CD4-positive, alpha-beta T cell treated with Interleukin-4 for 4 hours (primary cell): ENCODE measurements around the gene CBX2.
"Not testable (repeated sequence)": the region's sequence is repeated elsewhere in the genome, so short reads cannot be mapped to it uniquely, and the experiment has no call there.

Experiments used
- DNase-seq: peaks from one replicate; pipeline ENCODE4 v3.0.0-alpha.2; 2020

Gene CBX2

DNA sequence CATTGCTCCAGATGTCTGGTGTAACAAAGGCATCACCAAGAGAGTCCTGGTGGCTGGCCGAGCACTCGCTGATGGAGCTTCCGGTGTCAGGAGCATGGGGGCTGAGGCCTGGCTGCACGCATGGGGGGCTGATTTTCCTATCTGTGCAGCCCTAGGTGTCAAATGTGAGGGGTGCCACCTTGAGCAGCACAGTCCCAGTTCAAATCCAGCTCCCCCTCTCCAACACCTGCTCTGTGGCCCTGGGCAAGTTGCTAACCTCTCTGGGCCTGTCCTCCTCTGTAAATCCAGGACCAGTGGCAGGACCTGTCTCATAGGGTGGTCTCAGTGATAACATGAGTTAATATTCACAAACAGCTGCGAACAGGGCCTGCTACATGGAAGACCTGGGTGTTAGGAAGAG lies 34.3 kb upstream of the CBX2 start:
- no peak for DNase-seq

DNA sequence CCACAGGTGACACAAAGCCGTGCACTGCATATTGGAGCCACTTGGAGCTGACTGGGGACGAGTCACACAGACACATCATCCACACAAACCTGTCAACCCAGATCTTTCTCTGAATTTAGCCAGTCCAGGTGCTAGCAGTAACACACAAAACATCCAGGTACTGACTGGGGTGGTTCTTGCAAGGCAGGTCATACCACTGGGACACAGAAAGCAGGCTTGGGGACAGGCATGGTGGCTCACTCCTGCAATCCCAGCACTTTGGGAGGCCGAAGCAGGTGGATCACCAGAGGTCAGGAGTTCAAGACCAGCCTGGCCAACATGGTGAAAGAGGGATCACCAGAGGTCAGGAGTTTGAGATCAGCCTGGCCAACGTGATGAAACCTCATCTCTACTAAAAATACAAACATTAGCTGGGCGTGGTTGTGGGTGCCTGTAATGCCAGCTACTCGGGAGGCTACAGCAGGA lies 32.3 kb upstream of the CBX2 start:
- DNase-seq, result no peak

DNA sequence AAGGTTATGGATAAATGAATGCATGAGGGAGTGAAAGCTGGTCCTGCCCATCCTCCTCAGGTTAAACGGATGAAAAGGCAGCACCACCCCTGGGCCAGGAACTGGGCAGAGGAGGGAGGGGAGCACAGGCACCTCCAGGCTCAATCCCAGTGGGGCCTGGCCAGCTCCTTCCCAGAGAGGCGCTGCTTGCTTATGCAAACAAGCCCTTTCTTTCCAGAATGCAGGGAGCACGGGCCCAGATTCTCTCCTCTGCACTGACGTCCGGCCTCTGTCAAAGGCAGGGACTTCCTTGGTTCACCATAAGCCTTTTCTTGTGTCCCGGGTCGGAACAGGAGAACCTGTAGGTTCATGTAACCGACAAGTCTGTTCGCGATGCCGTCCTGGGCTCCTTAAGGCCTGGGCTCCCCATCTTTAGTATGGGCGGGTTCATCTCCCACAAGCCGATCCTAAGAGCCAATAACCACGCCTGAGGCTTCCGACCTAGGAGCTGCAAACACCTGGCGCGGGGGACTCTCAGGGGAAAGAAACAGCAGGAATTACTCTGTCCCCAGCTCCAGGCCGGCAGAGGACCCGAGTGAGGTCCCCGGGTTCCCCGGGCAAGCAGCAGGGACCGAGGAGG lies 30.9 kb upstream of the CBX2 start:
- no peak for DNase-seq

DNA sequence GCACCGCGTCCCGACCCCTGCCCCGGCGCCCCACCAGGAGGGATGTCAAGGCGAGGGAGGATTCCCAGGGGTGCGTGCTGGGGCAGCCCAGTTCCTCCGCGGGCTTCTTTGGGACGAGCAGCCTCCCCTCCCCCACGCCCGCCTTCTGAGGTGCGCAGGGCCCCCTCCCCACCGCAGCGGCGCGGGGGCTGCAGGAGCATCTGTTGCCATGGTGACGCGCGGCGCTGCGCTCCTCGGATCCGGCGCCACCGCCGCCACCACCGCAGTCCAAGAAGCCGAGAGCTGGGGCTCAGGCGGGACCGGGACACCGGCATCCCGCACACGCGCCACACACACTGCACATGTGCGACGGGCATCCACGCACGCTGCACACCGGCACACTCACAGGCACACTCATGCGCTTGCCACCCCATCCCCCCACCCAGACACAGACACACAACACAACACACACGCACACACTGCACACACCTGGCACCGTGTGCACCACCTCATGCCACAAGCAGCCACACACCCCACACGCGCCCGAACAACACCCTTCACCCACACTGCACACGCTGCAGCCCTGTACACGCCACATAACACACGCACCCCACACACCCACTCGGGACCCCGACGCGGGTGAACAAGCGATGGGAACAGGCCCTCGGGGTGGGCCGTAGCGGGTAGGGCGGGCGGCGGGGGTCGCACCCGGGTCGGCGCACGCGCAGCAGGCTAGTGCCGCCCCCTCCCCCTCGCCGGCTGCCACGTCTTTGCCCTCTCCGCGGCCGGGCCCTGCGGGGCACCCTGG lies 30.2 kb upstream of the CBX2 start:
- no peak for DNase-seq

DNA sequence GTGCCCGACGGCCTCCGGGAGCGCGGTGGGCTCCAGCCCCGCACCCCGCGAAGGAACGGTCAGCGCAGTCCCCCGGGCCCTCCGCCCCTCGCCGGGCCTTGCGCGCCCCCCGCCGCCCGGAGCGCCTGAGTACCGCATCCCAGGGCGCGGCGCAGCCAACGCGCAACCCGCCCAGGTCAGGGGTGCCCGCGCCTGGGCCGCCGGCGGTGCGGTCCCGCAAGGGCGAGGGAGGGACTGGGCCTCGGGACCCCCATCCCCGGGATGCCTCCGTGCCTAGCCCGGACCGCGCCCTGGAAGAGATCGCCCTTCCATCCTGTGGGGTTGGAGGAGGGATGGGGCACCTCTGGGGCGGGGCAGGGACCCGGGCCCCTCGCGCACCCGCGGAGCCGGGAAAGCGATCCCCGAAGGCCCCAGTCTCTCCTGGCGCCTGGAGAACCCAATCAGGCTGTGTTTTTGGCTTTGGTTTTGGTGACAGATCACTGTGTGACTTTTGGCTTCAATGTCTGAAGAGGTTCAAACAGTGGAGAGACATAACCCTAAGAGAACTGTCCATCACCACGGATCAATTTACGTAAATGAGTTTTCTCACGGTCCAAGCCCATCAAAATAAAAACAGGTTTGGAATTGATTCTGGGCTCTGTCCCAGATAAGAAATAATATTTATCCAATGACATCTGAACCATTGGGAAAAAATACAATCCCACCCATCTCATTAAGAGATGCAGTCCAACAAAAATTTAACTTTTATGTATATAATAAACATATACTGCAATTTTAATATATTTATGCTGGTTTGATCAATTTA lies 29.5 kb upstream of the CBX2 start:
- DNase-seq, result no peak

DNA sequence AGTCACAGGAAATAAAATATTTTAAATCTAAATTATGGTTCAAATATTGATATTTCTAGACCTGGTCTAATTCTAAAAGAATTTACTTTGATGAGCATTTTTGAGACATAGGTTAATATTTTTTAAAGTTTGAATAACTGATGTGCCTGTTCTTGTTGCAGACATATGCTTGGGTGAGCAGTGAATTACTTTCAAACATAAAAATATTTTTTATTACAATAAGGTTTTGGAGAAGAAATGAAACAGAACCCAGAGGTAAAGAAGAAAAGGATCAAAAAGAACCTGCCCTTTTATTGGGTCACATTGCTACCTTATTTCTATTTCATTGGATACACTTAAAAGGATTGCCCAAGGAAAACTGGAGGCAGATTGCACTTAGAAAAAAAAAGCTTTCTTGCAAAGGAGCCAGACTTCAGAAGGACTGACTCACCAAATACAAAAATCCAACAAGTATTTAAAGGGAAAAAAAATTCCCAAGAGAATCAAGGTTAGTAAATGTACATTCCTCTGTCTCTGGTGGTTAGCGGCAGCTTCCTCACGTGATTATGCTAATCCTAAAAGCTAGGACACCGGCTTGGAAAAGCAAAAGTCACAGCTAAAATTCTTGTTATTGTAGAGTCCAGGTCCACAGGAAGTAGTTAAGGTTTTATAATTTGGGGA lies 28.7 kb upstream of the CBX2 start:
- no peak for DNase-seq

DNA sequence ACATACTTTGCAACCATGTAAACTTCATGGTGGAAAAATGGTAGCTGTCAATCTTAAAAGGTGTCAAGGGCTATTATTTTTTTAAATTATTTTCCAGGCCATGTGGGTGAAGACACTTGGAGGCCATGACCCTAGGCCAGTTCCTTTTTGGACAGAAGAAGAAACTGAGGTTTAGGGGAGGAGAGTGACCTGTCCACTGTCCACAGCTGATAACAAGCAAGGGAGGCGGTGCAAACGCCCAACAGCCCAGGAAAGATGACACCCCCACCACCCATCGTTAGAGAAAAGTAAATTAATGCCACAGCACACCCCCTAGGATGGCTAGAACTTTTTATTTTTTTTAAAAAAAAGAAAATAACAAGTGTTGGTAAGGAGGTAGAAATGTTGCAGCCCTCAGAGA lies 28.0 kb upstream of the CBX2 start:
- DNase-seq, result no peak

DNA sequence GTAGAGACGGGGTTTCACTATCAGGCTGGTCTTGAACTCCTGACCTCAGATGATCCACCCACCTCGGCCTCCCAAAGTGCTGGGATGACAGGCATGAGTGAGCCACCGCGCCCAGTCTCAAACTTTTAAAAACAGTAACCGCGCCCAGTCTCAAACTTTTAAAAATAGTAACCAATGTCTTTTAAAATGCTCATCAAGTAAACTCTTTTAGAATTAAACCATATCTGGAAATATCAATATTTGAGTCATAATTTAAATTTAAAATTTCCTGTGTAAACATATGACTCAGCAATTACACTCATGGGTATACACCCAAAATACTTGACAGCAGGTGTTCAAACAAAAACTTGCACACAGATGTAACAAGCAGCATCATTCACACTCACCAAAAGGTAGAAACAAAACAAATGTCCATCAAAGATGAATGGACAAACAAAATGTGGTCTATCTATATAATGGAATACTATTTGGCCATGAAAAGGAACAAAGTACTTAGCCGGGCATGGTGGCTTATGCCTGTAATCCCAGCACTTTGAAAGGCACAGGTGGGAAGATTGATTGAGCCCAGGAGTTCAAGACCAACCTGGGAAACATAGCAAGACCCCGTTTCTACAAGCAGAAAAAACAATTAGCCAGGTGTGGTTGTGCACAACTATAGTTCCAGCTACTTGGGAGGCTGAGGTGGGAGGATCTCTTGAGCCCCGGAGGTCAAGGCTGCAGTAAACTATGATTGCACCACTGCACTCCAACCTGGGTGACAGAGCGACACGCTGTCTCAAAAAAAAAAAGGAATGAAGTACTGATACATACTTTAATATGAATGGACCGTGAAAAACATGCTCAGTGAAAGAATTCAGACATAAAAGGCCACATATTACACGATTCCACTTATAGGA lies 27.1 kb upstream of the CBX2 start:
- no peak for DNase-seq

DNA sequence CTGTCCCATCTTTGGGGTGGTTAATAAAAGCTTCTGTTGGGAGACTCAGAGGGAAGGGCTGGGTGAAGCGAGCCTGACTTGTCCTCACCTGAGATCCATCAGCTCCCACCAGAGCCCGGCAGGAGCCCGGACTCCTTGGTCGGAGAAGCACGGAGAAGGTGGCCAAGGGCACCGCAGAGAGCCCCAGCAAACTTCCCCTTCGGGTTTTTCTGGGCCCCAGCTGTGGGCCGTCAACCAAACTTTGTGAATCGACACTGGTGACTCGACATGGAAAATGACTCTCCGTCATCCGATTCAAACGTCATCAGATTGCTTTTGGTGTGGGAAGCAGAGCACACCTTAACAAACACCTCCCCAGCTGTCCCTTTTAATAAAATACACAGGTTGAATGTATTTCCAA lies 25.8 kb upstream of the CBX2 start:
- DNase-seq, result no peak

DNA sequence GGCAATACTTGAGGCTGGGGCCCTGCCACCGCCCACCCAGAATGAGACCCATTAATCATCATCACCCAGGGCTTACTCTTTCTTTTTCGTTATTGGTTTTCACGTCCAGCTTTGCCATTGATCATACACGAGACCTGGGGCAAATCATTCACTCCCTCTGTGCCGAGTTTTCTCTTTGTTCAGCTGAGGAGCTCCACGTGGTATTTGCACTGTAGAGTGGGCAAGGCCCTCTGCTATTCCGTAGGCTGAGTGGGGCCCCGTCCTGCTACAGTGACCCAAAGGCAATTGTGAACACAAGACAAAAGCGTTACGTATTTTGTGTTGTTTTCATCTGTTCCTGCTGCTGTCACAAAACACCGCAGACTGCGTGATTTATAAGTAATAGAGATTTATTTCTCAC lies 23.6 kb upstream of the CBX2 start:
- no peak for DNase-seq

DNA sequence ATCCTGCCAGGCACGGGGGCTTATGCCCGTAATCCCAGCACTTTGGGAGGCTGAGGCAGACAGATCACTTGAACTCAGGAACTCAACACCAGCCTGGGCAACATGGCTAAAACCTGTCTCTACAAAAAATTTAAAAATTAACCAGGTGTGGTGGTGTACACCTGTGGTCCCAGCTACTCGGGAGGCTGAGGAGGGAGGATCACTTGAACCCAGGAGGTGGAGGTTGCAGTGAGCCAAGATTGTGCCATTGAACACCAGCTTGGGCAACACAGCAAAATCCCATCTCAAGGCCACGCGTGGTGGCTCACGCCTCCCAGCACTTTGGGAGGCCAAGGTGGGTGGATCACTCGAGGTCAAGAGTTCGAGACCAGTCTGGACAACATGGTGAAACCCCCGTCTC lies 23.0 kb upstream of the CBX2 start:
- not testable (repeated sequence) for DNase-seq

DNA sequence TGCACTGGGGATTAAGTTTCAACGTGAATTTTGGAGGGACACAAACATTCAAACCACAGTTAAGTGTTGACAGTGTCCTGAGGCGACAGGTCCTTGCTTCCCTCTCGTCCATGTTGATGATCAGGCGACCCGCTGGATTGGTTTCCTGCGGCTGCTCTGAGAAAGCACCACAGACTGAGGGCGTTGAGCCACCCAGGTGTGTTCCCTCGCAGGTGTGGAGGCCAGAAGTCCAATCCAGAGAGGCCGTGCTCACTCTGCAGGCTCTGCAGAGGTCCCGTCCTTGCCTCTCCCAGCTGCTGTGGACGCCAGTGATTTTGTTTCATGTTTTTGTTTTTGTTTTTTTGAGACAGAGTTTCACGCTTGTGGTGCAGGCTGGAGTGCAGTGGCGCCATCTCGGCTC lies 22.4 kb upstream of the CBX2 start:
- no peak for DNase-seq

DNA sequence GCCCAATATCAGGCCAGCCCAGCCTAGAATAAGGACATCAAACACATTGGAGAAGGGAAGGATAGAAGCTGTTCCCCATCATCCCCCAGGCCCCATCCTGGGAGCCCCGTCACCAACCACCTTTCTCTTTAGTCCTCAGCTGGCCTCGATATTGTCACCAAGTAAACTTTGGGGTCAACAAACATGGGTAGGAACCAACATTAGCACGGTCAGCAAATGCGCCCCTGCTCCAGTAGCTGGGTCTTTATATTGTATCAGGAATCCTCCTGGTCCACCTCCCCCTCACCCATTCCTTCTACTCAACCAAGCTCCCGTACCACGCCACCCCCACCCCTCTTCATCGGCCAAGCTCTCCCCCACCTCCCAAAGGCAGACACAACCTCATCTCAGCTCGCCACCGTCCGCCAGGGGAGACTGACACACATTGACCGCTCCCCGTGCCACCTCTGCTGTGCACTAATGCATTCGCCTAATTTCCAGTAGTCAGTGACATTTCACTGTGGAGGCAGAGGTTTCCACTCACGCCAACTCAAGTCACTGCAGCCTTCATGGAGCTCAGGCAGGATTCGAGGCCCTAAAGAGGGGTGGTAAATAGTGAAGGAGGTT lies 20.7 kb upstream of the CBX2 start:
- no peak for DNase-seq

DNA sequence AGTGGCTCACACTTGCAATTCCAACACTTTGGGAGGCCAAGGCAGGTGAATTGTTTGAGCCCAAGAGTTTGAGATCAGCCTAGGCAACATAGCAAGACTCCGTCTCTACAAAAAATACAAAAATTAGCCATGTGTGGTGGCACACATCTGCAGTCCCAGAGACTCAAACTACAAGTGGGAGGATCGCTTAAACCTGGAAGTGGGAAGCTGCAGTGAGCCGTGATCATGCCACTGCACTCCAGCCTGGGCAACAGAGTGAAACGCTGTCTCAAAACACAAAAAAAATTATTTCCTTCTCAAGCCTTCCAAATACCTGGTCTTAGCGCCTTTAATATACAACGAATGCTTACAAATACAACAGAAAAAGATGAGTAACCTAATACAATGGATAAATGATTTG lies 19.7 kb upstream of the CBX2 start:
- DNase-seq, result no peak

DNA sequence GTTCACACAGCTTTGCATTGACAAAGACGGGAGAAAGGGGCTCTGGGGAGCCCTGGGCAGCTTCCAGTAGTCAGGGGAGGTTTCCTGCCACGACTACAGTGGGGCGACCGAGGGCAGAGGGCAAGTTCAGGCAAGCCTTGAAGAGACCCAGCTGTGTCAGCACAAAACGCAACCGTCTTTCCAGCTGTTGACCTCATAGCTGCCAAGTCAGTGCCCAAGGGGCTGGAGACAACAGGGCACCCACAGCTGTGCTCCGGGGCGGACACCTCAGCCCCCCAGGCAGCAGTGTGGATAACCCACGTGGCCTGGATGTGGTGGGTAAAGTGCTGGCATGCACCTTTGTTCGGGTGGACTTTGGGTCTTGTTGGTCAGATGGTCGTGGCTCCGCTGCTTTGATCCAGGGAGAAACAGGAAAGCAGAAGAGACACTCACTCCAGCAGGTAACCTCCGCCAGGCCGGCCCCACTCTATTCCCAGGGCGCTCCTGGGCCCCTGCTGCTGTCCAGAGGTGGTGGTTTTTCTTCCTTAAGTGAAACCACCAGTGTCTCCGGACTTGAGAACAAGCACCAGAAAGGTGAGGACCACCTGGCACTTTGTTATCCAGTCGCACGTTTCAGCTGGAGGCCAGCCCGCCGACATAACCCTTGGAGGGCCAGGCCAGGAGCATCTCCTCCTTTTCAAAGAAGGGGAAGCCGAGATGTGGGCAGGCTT lies 17.6 kb upstream of the CBX2 start:
- no peak for DNase-seq

DNA sequence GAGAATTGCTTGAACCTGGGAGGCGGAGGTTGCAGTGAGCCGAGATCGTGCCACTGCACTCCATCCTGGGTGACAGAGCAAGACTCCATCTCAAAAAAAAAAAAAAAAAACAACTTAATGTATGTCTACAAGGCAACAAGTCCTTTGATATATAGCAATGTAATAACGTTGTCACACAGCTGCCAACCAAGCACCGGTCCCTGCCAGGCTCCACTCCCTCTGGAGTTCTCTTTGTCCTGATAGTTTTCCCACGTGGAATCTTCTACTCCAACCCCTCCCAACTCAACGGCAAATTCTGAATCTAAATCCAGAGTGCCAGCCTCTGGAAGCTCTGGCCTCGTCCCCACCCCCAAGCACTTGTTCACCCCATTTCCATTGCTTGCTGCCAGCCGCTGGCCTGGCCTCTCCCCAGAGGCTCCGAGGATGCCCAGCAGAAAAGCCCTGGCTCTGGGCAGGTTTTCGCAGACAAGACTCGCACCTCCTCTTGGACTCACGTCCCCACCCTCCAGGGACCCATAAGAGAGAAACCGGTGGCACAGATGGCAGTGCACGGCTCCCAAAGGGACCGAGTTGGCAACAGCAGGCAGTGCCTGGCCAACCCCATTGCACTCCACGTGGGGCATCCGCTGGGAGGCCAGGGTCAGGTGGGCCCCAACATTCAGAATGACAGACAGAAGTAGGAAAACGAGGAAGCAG lies 15.9 kb upstream of the CBX2 start:
- DNase-seq, result no peak

DNA sequence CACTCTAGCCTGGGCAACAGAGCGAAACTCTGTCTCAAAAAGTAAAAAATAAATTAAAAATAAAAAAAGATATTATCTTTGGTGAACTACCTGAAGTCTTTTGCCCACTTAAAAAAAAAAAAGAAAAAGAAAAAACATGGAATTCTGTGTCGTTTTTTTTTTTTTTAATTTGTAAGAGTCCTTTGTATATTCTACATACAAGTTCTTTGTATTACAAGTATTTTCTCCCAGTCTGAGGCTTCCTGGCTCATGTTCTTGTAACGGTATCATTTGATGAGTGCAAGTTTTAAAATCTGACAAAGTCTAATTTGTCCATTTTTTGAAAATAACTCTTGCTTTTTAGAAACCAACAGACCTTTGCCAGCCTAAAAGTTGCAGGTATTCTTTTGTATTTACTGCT lies 12.2 kb upstream of the CBX2 start:
- no peak for DNase-seq

DNA sequence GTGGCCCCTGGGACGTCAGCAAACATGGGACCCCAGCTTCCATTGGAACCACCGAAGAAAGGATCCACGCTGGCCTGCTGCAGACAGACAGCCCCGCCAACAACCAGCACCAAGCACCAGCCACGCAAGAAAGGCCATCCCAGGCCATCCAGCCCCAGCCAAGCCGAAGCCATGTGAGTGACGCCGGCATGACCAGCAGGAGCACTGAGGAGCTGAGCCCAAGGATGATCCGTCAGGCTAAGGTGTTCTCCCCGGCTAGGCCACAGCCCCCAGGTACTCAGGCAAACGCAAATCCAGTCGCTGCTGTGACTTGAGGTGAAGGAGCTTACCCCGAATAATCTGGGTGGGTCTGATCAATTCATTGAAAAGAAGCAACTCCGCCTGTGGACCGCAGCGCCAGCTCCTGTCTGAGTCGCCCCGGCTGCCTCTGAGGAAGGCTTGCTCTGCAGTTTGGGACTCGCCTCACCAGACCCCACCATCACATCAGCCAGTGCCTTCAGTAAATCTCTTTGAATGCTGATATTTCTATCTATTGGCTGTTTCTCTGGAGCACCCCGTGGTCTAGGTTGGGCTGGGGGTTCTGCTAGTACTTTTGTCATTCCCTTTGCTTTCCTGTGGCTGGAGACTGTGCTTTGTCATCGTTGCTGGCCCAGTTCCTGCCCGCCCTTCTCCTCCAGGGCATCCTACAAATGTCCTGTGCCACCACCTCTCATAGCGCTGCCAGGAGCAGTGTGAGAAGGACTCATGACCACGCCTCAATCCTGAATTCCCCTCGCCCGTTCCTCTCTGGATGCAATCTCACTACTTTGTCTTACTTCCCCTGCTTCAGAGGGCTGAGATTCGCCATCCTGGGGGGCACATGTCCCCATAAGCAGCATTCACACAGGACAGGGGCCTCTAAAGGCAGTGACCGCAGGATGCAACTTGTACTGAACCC lies 8.1 kb upstream of the CBX2 start:
- no peak for DNase-seq

DNA sequence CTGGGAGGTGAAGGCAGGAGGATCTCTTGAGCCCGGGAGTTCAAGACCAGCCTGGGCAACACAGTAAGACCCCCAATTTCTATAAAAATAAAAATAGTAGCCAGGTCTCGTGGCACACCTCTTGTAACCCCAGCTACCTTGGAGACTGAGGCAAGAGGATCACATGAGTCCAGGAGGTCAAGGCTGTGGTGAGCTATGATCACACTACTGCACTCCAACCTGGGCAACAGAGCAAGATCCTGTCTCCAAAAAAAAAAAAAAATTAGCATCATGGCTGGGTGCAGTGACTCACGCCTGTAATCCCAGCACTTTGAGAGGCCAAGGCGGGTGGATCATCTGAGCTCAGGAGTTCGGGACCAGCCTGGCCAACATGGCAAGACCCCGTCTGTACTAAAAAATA lies 6.7 kb upstream of the CBX2 start:
- no peak for DNase-seq
